DND-41 (cell line): ENCODE data around the gene TWIST2.

Experiments used
- CTCF ChIP-seq: IDR thresholded peaks from 2 replicates; pipeline ENCODE4 v1.5.1; 2012; ENCODE audit warnings: borderline replicate concordance, low read length, moderate library complexity, mild to moderate bottlenecking; ENCODE audit not compliant: poor library complexity, severe bottlenecking; ENCODE audit errors: extremely low read depth
- EZH2 ChIP-seq: IDR thresholded peaks from 3 replicates; pipeline ENCODE4 v1.6.1; 2012; ENCODE audit warnings: borderline replicate concordance, low read depth, mild to moderate bottlenecking, moderate library complexity, low read length, inconsistent platforms; ENCODE audit not compliant: severe bottlenecking

- TF ChIP-seq CTCF: no peak
- TF ChIP-seq EZH2: no peak
Observed at GRCh38 chr2:238820916-238821315, 27.0 kb upstream of the TWIST2 start.
